GM12874 (cell line): ENCODE data around the gene MYL6B.

ENCODE experiments used
- TF ChIP-seq, protein P1 (sequence below): IDR thresholded peaks from 2 replicates; pipeline ENCODE4 v1.5.1; 2011; ENCODE audit warnings: low read depth, mild to moderate bottlenecking, control low read depth, low read length, moderate library complexity; ENCODE audit not compliant: insufficient read depth

MYL6B gene

DNA sequence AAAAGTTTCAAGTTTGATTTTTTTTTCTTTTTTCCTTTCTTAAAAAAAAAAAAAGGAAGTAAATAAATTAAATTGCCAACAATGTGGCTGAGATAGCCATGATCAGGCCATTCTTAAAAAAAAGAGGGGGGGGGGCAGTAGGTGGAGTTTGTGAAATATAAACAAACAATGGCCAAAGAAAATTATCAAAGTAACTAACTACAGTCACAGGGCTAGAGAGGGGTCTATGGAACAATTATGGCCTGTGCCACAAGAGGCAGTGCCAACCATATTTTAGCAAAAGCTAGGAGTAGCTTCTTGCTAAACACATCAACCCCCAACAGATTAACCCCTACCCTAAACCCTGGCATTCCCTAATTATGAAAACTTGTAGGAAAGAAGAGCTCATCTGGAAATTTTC lies 53.1 kb downstream of the MYL6B start:
- TF ChIP-seq, protein P1, sequence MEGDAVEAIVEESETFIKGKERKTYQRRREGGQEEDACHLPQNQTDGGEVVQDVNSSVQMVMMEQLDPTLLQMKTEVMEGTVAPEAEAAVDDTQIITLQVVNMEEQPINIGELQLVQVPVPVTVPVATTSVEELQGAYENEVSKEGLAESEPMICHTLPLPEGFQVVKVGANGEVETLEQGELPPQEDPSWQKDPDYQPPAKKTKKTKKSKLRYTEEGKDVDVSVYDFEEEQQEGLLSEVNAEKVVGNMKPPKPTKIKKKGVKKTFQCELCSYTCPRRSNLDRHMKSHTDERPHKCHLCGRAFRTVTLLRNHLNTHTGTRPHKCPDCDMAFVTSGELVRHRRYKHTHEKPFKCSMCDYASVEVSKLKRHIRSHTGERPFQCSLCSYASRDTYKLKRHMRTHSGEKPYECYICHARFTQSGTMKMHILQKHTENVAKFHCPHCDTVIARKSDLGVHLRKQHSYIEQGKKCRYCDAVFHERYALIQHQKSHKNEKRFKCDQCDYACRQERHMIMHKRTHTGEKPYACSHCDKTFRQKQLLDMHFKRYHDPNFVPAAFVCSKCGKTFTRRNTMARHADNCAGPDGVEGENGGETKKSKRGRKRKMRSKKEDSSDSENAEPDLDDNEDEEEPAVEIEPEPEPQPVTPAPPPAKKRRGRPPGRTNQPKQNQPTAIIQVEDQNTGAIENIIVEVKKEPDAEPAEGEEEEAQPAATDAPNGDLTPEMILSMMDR = 0 out of 2 replicates have a peak, but pooled peaks have one; percentile 15

DNA sequence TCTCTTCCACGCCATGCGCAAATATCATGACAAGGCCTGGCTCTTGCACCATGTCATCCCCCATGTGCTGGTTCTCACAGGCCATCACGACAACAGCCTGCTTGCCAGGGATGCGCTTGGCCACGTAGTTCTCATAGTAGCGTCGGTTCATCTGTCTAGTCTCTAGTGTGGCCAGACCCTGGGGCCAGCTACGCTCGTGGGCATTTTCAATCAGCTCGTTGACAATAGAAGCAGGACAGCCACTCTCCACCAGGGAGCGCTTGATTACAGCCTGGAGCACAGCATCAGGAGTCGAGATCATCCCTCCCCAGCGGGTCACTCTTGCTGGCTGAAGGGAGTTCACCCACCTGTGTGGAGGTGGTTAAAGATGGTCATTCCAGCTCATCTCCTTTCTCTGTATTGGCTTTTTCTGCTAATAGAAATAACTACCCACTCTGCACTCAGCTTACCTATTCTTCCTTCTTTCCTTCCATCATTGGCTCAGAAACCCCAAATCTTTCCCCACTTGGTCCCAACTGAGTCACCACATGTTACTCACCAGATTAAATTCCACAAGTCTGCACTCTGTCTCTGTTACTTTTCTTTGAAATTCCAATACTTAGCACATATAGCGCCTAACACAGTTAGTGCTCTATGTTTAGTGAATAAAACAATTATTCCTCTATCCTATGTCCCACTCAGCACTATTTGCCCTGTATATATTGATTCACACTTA lies 54.2 kb downstream of the MYL6B start:
- TF ChIP-seq, protein P1 = peak; percentile 61
